Liver (tissue), 3 donors: Measurements from ENCODE around the gene GPRC5D.

Source experiments
- RXRA ChIP-seq, 2 donors: IDR thresholded peaks; 2 replicates each; pipeline ENCODE4 v1.6.1; 2017 to 2018; ENCODE audit warnings: antibody characterized with exemption in 2 of 2, mild to moderate bottlenecking in 1 of 2
- TF ChIP-seq, protein P1 (sequence below): fragments of 150-350 bp; IDR thresholded peaks from 2 replicates; pipeline ENCODE4 v1.5.1; 2017; ENCODE audit warnings: improper control_type of control experiment, low read depth, low read length; ENCODE audit not compliant: missing input control
- TF ChIP-seq, protein P2 (sequence below): IDR thresholded peaks from 2 replicates; pipeline ENCODE4 v1.6.1; 2016; ENCODE audit warnings: antibody characterized with exemption
- TF ChIP-seq, protein P3 (sequence below): IDR thresholded peaks from 2 replicates; pipeline ENCODE4 v1.6.1; 2016; ENCODE audit warnings: antibody characterized with exemption
- donor health status: healthy.
- donor health status: healthy.

DNA sequence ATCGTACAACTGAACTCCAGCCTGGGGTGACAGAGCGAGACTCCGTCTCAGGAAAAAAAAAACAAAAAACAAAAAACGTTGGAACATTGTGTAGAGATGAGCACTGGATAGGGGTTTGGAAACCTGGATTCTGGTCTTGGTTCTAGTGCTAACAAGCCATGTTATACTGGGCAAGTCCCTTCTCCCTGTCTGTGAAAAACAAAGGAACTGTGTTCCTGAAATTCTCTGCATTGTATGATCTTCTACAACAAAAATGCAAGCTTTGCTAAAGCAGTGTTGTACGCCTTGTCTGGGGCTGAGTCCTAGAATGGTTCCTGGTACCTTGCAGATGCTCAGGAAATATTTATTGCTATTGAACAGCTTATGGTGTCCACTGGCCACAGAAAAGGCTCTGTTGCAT lies 13.4 kb downstream of the GPRC5D start:
- TF ChIP-seq, protein P1, sequence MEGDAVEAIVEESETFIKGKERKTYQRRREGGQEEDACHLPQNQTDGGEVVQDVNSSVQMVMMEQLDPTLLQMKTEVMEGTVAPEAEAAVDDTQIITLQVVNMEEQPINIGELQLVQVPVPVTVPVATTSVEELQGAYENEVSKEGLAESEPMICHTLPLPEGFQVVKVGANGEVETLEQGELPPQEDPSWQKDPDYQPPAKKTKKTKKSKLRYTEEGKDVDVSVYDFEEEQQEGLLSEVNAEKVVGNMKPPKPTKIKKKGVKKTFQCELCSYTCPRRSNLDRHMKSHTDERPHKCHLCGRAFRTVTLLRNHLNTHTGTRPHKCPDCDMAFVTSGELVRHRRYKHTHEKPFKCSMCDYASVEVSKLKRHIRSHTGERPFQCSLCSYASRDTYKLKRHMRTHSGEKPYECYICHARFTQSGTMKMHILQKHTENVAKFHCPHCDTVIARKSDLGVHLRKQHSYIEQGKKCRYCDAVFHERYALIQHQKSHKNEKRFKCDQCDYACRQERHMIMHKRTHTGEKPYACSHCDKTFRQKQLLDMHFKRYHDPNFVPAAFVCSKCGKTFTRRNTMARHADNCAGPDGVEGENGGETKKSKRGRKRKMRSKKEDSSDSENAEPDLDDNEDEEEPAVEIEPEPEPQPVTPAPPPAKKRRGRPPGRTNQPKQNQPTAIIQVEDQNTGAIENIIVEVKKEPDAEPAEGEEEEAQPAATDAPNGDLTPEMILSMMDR: no peak
- TF ChIP-seq, protein P2, sequence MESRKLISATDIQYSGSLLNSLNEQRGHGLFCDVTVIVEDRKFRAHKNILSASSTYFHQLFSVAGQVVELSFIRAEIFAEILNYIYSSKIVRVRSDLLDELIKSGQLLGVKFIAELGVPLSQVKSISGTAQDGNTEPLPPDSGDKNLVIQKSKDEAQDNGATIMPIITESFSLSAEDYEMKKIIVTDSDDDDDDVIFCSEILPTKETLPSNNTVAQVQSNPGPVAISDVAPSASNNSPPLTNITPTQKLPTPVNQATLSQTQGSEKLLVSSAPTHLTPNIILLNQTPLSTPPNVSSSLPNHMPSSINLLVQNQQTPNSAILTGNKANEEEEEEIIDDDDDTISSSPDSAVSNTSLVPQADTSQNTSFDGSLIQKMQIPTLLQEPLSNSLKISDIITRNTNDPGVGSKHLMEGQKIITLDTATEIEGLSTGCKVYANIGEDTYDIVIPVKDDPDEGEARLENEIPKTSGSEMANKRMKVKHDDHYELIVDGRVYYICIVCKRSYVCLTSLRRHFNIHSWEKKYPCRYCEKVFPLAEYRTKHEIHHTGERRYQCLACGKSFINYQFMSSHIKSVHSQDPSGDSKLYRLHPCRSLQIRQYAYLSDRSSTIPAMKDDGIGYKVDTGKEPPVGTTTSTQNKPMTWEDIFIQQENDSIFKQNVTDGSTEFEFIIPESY: no peak
- TF ChIP-seq, protein P3, sequence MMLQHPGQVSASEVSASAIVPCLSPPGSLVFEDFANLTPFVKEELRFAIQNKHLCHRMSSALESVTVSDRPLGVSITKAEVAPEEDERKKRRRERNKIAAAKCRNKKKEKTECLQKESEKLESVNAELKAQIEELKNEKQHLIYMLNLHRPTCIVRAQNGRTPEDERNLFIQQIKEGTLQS: no peak
- no peak for TF ChIP-seq RXRA (IDR thresholded peaks at IDR 0.05)
